ENCODE data around the gene ARIH2.

The ARIH2 gene

DNA sequence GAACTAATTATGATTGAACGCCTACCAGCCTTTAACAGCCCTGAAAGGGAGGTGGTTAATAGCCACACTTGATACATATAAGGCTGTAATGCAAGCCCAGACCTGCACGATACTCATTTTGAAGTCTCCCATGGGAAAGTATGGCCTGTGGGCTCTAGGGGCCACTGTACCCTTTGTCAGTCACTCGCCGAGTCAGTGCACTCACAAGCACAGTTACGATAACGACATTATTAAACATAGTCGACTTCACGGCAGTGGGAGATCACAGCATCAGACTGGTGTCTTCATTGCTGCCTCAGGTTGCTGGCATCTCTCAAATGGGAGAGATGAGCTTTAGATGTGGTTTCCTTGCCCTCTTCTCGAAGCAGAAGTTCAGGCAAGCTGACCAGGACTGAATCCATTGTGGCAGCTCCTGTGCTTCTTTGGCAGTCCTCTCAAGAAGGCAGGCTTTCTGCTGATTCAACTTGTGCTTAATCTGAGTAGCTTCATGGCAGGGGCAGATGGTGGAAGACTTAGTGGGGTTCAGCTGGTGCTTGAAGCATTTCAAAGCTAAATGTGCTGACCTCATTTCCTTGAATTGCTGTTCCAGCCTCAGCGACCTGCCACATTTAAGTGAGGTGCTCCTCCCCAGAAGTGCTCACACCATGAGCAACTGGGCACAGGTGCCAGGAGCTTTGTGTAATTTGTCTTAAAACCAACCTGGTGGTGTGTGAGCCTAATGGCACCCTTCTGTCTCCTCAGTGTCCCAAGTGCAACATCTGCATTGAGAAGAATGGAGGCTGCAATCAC is 55.6 kb downstream of the ARIH2 start:
- DNase-seq: no peak

- no peak for DNase-seq
Observed at GRCh38 chr3:48979451-48979850, 60.8 kb downstream of the ARIH2 start.

- DNase-seq: no peak
Observed at GRCh38 chr3:48980295-48980694, 61.7 kb downstream of the ARIH2 start.

GRCh38 chr3:48982016-48982415 is 63.4 kb downstream of the ARIH2 start:
- DNase-seq: no peak

DNA sequence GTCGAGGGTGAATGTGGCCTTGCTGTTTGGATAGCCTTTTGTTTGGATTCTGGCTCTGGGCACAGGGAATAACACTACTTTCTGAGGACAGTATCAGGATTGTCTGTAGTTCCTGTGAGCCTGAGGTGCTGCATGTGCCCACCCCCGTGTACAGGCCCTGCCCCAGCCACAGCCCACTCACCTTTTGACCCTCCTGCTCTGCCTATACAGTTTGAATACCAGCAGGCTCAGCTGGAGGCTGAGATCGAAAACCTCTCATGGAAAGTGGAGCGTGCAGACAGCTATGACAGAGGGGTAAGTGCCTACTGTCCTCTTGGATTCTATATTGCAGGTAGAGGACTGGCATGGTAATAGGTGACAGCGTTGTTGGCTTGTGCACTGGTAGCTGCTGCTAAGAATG is 64.0 kb downstream of the ARIH2 start:
- no peak for DNase-seq

GRCh38 chr3:48983096-48983495 is 64.5 kb downstream of the ARIH2 start:
- DNase-seq: no peak

DNA sequence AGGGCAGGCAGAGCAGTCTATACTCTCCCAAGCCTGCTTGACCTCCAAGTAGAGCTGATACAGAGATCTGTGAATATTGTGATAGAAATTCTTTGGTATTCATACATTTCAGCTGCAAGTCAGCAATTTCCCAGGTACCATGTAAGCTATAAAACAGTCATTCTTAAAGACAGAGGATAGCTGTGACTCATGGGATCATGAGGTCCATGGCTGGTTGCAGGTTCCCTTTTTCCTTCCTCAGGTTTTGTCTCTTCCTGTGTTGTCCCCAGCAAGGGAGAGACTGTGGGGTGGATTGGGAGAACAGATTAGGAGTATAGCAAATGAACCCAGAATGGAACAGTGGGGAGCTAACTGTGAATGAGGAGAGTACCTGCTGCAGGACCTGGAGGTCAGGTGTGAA is 66.0 kb downstream of the ARIH2 start:
- peak; percentile 68 to 78 (median 76) for DNase-seq

GRCh38 chr3:48985831-48986376 is 67.3 kb downstream of the ARIH2 start:
- no peak for DNase-seq

DNA sequence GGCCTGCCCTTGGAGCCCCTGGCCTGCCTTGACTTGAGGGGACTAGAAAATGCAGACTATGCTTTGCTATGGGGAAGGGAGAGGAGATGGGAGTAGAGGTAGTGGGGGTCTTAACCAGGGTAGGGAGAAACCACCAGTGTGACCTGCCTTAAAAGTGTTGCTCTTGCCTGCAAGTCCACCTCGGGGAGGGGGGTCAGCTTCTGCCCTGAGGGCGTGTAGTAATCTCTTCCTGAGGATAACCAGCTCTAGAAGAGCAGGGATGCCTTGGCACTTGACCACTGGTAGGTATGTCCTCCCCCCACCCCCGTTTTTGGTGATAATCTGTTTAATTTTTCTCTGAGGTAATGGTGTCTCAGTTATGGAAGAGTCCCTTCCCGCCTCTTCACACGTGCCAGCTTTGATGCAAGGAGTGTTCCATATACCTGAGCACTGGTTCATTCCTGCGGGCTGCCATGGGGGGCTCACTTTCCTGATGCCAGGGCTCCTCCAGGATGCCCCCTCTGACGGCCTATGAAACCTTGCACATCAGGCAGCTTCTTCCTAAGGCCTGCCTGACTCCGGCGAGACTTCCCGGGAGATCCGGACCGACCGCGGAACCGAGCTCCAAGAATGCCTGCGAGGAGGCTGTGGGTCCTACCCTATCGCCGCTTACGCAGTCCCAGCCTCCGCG is 70.6 kb downstream of the ARIH2 start:
- no peak for DNase-seq

DNA sequence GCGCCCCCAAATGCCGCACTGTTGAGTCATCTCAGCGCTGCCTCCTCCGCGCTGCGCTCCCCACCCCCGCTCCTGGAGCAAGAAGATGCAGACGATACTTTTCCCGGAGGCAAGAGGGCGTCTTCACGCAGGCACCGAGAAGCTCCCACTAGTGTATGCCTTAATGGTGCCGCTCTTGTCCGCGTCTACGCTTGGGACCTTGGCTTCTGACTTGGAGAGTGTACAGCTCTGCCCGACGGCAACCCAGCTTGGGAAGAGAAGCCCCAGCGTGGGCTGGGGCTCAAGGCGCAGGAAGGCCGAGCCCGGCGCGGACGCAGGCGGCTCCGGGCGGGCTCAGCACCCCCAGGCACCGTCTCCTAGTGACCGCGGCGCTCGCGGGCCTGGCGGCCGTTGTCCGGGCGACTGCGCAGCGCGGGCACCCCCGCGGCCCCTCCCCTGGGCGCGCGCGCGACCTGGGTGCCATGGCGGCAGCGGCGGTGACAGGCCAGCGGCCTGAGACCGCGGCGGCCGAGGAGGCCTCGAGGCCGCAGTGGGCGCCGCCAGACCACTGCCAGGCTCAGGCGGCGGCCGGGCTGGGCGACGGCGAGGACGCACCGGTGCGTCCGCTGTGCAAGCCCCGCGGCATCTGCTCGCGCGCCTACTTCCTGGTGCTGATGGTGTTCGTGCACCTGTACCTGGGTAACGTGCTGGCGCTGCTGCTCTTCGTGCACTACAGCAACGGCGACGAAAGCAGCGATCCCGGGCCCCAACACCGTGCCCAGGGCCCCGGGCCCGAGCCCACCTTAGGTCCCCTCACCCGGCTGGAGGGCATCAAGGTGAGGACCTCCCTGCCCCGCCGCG is 71.4 kb downstream of the ARIH2 start, which contains the start of gene P4HTM:
TSS of gene P4HTM (plus strand) at position 446 of the 840 bp plus-strand sequence. CDS start at position 462, 16 bp downstream.
- peak; percentile 87 to 91 (median 90) for DNase-seq

- DNase-seq: peak in 2 of 3 donors; percentile 35 to 45
Observed at GRCh38 chr3:48990636-48991469, 72.2 kb downstream of the ARIH2 start.

DNA sequence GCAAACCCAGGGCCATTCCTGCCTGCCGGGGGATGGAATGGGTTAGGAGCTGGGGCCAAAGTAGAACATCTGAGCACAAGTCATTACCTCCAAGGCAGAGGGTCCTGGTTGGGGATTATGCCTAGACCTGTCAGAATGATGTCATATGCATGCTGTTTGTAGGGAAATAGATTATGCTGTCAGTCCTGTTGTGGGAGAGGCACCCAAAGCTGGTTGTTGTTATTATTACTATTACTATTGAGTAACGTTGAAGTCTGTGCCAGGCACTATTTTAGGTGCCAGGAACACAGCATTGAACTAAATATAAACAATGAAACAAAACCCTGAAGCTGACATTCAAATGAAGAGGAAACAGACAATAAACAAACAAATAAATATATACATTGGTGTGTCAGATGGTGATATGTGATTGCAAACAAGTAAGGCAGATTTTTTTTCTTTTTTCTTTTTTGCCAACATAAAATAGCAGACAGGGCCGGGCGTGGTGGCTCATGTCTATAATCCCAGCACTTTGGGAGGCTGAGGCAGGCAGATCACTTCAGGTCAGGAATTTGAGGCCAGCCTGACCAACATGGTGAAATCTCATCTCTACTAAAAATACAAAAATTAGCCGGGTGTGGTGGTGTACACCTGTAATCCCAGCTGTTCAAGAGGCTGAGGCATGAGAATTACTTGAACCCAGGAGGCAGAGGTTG is 73.4 kb downstream of the ARIH2 start:
- no peak for DNase-seq

DNA sequence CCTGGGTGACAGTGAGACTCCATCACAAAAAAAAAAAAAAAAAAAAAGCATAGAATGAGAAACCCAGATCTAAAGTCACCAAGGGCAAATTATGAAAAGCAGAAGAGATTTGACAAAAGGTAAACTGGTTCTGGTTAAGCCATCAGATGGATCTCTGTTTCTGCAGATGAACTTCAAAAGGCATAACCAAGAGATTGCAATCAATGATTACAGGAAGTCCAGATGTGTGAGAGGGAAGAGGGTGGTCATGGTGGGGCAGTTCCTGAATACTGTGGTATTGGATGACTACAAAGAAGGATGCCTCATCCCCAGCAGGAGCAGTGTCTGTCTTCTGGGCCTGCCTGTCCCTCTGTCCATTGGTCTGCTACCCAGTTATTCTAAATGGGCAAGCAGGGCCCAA is 75.2 kb downstream of the ARIH2 start:
- DNase-seq: peak in 2 of 3 donors; percentile 22 to 40

DNA sequence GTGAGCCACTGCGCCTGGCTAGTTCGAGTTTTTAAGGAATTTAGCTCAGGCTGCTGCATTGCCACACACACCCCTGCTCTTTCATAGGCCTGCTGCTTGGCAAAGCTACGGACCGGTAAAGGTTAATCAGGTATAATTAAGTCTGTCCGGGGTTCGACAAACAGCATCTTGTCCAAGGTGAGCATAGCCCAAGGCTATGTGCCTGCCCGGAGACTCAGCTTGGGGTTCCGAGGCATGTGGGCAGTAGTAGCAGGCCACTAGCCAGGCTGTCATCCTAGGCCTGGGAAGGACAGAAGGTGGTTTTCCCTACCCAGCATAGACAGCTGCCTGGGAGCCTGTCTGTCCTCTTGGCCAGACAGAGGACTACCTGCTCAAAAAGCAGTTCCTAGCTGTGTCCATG is 78.0 kb downstream of the ARIH2 start:
- DNase-seq: no peak

DNA sequence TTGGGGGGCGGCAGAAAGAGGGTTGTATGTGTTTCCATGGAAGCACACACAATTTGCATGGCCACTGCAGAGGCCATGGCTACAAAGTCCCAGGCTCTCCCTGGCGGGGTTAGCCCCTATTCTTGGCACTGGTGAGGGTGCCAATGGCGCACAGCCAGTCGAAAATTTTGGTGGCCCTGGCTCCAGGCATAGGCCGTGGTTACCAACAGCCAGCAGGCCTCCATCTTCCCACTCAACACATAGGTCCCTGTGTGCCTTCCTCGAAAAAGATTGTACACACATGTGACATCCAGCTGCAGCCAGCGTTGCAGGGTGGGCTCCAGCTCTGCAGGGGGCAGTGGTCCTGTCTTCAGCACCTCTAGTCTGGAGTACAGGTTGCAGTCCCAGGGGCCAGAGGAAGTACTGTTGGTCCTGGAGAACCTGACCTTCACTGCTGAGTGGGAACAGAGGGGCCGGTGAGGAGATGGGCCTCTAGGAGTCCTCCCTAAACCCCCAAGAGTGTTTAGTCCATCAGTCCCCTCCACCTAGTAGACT is 78.5 kb downstream of the ARIH2 start:
- DNase-seq: no peak

DNA sequence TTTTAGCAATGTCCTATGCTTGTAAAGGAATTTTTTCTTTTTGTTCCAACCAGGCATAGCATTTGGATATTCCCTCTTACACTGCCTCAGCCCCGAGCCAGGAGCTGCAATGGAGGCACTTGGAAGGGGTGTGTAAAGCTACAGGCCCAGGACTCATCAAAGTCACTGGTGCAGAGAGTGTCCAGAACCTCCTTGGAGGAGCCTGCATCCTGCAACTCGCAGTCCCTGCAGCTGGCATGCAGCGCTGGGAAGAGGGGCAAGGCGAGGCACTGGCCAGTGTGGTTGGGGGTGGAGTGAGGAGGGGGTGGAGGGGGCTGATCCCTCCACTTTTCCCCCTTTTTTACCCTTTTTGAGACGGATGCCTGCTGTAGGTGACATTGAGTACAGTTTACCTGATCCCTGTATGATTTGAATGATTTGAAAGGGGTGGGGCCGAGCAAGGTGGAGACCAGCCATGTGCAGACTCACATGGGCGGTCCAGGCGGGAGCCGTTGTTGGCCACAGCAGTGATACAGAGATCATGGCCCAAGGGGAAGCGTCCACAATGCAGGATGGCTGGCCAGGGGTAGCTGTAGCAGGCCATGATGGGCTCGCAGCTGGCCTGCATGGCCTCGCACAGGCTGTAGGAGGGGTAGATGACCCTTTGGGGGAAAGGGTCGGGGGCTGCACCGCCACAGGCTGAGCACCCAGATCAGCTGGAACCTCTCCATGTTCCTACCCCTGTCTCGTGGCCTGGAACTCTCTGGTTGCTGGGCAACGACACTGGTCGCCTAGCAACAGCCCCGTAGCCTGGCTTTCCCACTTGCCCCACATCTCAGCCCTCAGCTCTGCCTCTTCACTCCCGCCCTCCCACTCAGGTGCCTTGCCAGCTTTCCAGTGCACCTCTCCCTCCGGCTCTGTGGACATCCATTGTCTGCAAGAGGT is 79.3 kb downstream of the ARIH2 start:
- DNase-seq: no peak

DNA sequence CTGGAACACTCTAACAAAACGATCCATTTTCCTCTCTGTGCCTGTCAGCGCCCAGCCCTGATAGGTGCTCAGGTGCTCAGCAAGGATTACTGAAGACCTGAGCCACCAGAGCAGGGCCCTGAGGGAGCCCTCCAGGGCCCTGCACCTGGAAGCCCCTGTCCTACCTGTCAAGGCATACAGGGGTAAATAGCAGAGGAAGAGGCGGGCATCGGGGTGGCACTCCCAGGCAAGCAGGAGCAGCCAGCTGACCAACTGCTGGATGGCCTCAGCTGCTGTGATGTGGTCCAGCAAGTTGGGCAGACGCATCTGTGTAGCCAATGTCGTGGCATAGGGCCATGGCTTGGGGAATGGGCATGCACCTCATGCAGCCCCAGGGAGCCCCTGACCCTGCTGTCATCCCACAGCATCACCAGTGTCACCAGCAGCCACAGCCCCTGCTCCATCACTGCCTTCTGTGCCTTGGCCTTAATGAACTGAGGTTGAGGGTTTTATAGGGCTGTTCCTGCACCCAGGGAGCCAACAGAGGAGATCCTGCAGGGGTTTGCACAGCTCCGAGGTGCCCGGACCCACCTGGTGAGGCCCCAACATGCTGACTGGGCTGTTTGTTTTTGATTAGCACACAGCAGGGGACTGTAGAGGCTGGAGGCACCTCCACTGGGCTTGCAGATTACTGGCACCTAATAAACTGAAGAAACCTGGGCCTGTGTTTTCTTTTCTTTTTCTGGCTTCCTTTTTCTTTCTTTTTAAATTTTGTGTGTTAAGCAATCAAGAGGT is 80.6 kb downstream of the ARIH2 start:
- no peak for DNase-seq

DNA sequence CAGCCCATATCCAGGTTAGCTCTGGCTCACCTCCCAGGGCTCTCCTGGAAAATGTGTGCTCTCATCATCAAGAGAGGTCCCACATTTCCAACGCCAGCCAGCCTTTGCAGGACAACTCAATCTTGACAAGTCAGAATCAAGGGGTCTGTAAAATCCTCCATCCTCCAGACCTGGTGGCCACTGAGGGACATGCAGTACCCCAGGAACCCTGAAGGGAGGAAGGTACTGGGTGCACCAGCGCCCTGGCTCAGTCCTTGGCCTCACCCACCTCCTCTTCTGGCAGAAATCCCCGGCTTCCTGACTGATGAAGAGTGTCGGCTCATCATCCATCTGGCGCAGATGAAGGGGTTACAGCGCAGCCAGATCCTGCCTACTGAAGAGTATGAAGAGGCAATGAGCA is 82.5 kb downstream of the ARIH2 start:
- no peak for DNase-seq
